Measurements from ENCODE around the gene LILRA5.
"Not testable (repeated sequence)": the region's sequence is repeated elsewhere in the genome, so short reads cannot be mapped to it uniquely, and the experiment has no call there.

The LILRA5 gene

DNA sequence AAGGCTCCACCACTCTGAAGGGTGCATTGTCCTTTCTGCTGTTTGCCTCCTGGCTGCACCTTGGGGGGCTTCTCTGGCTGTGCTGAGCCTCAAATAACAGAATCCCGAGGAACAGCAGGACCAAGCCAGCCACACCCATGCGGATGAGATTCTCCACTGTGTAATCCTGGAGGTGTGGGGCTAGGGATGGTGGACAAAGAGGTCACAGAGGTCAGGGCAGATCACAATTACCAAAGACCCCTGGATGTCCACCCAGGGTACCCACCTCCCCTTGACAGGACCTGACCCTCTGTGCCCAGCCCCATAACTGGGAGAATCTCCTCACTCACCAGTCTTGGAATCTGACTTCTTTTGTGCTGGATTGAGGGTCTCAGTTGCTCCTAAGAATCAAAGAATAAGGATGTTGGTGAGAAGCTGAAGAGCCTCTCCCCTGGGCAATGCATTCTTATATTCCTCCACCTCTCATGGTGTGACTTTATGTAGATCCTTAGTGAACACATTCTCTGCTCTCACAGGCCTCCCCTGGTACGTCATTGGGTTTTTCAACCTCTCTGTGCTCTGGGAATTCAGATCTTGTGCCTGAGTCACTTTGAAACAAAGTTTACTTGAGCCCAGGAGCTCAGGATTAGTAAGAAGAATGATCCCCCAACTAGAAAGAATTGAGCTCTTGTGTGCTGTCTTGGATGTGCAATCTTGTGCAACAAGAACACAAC is 20.8 kb upstream of the LILRA5 start:
- no peak for DNase-seq (ENCODE audit: low read depth in 2 of 2)

DNA sequence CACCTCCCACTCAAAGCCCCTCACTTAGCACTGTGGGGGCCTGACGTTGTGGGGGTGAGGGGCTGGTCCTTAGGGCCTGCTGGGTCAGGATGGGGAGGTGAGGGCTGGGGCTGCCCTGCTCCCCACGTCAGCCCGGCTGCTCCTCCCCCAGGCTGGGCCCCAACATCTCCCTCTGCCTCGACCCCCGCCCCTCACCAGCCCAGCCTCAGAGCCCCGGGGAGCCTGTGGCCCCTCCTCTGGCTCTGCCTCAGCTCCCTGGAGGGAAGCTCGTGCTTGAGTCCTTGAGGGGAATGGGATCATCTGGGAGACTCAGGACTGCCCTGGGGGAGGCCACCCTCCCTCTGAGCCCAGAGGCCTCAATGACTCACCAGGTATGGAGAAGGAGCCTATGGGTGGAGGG is 19.2 kb upstream of the LILRA5 start:
- no peak for DNase-seq (ENCODE audit: low read depth in 2 of 2)

DNA sequence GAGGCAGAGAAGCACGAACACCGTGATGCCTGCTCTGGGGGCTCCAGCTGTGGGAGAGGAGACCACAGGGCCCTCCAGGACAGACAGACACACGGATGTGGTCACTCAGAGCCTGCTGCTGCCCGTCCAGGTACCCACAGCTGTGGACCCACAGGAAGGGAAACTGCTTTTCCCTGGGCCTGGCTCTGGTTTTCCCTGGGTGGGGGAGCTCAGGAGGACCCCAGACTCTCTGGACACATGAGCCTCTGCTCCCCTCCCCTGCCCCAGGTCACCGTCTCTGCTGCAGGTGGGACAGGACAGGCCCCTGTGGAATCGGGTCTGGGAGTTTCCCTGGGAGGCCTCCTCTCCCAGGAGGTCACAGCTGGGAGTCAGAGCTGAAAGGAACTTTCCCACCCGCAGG is 18.7 kb upstream of the LILRA5 start:
- no peak for DNase-seq (ENCODE audit: low read depth in 2 of 2)

DNA sequence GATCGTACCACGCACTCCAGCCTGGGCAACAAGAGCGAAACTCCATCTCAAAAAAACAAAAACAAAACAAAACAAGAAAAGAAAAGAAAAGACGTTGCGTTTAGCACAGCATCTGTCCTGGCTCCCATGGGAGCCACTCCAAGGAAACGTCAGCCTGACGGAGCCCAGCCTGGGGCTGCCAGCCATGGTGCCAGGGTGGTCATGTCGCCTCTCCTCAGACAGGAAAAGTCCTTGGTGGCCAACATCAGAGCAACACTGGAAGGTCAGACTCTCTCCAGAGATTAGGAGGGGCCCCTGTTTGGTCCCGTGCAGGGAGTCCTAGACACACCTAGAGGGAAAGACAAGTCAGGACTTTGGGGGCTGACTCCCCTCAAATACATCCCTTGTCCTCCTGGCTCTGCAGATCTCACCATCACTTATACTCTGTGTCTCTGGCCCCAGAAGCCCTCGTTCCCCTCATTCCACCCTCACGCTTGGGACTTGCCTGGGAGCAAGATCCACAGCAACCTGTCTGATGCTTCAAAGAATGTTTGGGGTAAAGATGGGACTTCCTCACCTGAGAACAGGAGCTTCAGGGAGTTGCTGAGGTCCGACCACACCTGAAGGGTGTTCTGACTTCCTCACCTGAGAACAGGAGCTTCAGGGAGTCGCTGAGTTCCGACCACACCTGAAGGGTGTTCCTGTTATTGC is 16.7 kb upstream of the LILRA5 start:
- DNase-seq (ENCODE audit: low read depth in 2 of 2) = no peak

DNA sequence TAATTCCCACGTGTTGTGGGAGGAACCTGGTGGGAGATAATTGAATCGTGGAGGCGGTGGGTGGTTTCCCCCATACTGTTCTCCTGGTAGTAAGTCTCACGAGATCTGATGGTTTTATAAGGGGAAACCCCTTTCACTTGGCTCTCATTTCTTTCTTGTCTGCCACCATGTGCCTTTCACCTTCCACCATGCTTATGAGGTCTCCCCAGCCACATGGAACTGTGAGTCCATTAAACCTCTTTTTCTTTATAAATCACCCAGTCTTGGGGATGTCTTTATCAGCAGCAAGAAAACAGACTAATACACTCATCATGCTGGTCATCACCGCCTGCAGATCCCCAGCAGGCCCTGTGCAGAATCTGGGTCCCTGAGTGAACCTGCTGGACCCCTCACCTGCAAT is 15.8 kb upstream of the LILRA5 start:
- not testable (repeated sequence) for DNase-seq (ENCODE audit: low read depth in 2 of 2)

DNA sequence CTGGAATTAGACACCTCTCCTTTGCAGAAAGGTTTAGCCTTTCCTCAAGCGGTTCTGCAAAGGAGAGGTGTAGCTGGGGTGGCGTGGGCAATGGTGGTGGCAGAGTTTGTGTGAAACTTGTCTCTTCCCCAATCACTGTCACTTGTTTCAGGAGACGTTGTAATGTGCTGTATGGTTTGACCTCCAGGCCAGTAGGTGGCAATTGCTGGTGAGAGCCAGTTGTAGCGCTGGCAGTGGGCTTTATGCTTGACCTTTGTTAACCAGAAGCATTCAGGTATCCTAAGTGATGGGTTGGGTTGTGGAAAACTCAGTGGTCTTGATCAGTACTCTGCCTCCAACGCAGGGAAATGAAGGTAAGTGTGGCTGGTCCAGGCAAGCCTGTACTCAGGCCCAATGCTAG is 12.7 kb upstream of the LILRA5 start:
- no peak for DNase-seq (ENCODE audit: low read depth in 2 of 2)

DNA sequence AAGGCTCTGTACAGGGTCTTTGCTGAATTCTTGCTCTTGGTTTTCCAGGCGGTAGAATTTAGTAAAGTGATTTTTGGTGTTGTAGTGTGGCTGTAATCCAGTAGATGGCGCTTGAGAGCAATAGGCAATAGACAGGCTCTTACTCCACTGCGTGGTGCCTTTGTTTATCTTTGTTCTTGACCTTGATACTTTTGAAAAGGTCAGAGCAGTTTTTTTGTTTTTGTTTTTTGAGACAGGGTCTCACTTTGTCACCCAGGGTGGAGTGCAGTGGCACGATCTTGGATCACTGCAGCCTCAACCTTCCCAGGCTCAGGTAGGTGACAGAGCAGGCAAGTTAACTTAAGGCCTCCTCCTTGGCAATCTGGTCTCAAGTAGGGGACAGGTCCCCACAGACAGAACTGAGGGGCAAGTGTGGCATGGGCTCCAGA is 12.2 kb upstream of the LILRA5 start:
- DNase-seq (ENCODE audit: low read depth in 2 of 2) = peak in 1 of 2 donors; percentile 19

DNA sequence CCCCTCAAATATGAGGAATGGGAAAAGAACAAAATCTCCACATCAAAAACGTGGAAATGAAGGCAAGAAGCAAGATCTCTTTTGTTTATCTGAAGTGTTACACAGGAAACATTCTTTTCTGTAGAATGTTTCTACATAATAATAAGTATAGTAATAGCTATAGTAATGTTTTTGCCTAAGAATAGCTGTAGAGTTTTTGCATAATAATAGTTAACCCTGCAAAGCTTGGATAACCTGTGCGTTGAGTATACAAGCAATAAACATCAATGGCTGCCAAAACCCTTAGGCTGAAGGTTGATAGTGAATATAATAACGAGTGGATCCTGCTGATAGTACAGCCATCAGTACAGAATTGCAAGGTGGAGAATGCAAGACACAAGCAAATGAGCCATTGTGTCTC is 11.1 kb upstream of the LILRA5 start:
- no peak for DNase-seq (ENCODE audit: low read depth in 2 of 2)

DNA sequence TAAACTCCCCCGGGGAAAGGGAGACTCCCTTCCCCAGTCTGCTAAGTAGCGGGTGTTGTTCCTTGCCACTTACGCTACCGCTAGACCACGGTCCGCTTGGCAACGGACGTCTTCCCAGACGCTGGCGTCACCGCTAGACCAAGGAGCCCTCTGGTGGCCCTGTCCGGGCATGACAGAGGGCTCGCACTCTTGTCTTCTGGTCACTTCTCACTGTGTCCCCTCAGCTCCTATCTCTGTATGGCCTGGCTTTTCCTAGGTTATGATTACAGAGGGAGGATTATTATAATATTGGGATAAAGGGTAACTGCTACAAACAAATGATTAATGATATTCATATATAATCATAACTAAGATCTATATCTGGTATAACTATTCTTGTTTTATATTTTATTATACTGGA is 10.0 kb upstream of the LILRA5 start:
- DNase-seq (ENCODE audit: low read depth in 2 of 2) = not testable (repeated sequence)

DNA sequence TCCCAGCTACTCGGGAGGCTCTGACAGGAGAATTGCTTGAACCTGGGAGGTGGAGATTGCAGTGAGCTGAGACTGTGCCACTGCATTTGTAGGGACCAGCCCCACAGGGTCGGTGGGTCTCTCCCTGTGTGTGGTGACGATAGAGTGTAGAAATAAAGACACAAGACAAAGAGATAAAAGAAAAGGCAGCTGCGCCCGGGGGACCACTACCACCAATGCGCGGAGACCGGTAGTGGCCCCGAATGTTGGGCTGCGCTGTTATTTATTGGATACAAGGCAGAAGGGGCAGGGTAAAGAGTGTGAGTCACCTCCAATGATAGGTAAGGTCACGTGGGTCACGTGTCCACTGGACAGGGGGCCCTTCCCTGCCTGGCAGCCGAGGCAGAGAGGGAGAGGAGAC is 9.3 kb upstream of the LILRA5 start:
- DNase-seq (ENCODE audit: low read depth in 2 of 2) = not testable (repeated sequence)

DNA sequence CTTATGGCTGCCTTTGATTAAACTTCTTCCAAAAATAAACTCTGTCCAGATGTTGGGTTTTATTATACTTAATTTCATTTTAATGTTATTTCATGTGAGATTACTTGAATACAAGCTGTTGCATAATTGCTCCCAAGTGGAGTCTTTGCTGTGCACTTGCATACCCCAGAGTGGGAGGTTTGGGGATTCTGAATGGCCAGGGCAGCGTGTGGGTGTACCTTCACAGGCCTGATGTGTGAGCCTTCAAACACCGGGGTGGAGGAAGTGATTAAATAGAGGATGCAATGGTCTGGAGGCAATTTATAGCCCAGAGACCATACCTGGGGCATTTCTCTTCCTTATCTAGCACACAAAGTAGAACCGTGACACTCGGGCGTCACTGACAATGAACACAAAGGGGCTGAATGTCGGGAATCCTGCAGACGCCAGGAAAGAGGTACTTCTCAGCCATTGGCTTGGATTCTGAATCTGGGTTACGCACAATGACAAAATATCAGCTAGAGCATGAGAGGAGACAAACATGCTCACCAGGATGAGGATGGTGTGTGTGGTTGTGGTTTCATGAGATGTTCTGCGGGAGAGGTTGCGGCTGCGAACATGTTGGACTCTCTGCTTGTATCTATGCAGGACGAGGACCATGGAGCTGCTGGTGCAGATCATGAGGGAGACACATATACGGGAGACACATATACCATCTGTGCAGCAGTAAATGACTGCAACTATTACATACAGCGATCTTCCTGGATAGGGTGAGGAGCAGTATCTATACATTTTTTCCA is 7.1 kb upstream of the LILRA5 start:
- DNase-seq (ENCODE audit: low read depth in 2 of 2) = no peak

DNA sequence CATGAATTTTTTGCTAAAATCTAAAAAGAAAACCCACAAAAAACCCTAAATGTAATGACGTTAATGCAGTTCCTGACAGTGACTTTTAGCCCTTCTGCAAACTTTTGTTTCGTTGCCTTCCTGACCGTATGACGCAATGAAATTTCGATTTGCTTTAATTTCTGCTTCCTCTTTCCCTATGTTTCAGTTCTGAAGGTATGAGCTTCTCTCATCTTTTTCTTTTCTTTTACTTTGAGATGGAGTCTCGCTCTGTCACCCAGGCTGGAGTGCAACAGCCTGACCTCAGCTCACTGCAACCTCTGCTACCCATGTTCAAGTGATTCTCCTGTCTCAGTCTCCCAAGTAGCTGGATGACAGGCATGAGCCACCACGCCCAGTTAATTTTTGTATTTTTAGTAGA is 6.1 kb upstream of the LILRA5 start:
- no peak for DNase-seq (ENCODE audit: low read depth in 2 of 2)

DNA sequence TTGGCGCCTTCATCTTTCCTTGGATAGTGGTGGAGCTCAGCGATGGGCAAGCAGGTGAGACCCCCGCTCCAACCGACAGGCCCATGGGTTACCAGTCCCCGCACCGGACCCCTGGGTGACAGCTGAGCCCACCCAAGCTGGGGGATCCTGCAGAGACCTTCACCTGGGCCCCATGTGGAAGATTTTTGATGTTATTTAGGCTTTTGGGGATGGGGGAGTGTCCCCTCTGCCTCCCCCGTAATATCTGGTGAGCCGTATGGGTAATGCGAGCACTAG is 4.9 kb upstream of the LILRA5 start:
- no peak for DNase-seq (ENCODE audit: low read depth in 2 of 2)

DNA sequence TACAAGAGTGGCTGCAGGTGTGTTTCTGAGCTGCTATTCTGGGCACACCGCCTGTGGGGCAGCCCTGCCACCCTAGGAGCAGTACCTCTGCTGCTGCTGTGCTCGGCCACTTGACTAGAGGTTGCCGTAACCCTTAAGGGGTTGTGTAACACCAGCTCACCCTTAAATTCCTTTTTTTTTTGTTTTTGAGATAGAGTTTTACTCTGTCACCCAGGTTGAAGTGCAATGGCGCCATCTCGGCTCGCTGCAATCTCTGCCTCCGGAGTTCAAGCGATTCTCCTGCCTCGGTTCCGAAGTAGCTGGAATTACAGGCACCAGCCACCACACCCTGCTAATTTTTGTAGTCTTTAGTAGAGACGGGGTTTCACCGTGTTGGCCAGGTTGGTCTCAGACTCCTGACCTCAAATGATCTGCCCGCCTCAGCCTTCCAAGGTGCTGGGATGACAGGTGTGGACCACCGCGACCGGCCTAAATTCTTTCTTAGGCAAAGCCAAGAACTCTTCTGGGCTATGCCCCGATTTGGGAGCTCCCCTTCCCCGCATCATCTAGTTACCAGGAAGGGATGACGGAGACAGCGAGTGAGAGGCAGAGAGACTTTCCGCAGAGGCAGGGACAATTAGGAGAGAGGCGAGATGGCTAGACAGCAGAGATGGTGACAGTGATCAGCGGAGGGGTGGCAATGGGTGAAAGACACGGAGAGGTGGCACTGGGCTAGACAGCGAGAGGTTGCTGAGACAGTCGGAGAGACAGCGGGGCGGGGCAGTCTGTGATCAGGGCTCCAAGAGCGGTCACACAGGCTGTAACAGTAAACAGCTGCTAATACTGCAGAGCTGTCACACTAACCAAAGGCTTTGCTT is 4.4 kb upstream of the LILRA5 start:
- DNase-seq (ENCODE audit: low read depth in 2 of 2) = no peak

DNA sequence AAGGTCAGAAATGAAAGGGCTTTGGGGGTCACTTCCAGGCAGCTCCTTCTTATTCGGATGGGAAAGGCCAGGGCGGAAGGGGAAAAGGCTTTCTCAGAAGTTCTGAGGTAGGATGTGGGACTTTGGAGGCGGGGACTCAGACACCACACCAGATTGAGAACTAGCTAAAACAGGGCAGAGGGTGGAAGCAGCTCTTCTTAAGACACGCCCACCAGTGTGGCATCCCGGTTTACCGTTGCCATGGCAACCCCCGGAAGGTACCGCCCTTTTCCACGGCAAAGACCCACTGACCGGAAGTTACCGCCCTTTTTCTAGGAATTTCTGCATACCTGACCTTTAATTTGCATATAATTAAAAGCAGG is 3.8 kb upstream of the LILRA5 start:
- no peak for DNase-seq (ENCODE audit: low read depth in 2 of 2)

DNA sequence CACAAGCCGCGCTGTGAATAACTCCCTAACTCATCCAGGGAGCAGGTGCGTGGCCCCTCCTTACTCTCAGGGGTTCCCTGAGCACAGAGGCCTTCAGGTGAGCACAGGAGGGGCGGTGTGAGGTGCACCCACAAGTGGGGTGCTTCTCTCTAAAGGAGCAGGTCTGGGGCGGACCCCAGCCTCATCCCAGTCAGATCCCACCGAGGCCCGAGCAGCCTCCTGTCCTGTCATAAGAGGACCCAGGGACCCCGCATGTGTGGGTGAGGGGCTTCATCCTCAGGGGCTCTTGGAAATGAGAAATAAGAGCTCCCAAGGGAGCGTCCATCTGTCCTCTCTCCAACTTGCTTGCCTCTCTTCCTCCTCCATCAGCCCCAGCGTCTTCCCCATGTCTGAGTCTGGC is 3.0 kb upstream of the LILRA5 start:
- no peak for DNase-seq (ENCODE audit: low read depth in 2 of 2)

DNA sequence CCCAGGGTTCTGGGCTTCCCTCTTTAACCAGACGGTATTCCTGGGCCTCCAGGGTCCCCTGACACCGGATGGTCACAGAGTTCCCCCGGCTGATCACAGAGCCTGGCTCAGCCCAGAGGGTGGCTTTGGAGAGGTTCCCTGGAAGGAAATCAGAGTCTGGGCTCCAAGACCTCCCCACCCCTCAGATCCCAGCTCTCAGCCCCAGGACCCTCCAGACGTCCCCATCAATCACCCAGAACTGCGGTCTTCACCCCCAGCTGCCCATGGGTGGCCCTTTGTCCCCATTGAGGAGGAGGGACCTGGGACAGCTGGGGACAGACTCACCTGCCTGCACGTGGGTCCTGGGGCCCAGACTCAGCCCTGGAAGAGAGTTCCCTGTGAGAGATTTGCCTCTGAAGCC is 955 bp downstream of the LILRA5 start:
- DNase-seq (ENCODE audit: low read depth in 2 of 2) = no peak

DNA sequence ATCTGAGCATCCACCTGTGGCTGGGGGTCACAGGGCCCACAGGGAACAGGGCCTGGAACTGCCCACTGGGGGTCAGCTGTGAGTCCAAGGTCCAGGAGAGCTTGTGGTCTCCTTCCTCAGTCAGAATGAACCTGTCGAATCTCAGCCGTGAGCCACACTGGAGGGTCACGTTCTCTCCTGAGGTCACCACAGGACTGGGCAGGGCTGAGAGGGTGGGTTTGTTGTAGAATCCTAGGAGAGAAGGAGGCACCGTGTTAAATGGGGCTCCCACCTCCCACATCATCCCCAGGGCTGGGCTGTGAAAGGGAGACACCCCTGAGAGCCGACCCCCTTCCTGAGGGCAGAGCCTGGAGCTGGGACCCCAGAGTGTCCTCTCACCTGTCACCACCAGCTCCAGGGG is 1.5 kb downstream of the LILRA5 start:
- no peak for DNase-seq (ENCODE audit: low read depth in 2 of 2)

DNA sequence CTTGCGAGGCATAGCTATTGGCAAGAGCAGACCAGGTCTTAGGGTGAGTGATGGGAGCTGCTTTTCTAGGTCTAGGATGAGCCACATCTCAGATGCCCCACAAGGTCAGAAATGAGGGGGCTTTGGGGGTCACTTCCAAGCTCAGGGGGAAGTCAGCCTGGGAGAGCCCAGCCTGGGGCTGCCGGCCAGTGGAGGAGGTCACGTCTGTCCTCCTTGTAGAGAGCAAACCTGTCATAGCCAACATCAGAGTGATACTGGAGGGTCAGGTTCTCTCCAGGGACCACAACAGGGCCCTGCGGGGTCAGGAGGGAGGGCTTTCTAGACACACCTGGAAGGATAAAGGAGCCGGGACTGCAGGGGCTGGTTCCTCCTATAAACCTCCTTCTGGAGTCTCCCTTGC is 2.4 kb downstream of the LILRA5 start:
- DNase-seq (ENCODE audit: low read depth in 2 of 2) = no peak

DNA sequence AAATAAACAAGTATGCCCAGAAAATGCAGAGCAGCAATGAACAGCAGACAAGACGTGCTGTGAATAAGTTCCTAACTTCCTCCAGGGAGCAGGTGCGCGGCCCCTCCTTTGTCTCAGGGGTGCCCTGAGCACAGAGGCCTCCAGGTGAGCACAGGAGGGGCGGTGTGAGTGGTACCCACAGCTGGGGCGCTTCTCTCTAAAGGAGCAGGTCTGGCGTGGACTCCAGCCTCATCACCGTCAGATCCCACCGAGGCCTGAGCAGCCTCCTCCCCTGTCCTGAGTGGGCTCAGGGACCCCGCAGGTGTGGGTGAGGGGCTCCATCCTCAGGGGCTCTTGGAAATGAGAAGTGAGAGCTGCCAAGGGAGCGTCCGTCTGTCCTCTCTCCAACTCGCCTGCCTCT is 3.2 kb downstream of the LILRA5 start:
- no peak for DNase-seq (ENCODE audit: low read depth in 2 of 2)

DNA sequence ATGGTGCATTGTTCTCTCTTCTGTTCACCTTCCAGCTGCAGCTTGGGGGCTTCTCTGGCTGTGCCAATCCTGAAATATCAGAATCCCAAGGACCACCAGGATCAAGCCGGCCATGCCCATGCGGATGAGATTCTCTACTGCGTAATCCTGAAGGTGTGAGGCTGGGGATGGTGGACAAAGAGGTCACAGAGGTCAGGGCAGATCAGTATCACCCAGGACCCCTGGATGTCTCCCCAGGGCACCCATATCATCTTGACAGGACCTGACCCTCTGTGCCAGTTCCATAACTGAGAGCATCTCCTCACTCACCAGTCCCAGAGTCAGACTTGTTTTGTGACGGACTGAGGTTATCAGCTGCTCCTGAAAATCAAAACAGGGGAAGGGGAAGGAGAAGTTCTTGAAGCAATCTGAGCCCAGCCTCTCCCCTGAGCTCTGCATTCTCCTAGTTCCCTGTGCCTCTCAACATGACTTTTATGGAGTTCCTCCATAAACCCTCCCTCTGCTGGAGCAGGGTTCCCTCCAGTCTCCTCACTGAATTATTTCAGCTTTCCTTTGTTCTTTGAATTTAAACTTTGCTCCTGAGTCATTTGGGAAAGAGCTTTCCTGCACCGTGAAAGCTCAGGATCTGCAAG is 5.5 kb downstream of the LILRA5 start:
- DNase-seq (ENCODE audit: low read depth in 2 of 2) = no peak

DNA sequence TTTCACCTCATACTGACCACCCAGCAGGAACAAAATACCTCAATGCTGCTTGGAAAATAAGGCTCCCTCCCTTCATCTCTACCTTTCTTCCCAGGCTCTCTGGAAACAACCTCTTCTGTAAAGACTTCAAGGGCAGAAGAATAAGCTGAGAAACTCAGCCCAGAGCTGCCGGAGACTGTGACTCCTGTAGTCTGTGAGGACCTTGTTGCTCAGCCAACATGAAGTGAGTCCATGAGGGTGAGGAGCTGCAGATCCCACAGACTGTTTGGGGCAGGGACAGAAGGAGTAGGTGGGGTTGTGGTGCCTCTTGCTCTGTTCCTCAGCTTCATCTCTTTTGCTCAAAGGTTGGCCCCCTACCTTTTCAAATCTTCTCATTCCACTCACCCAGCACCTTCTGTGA is 7.8 kb downstream of the LILRA5 start:
- DNase-seq (ENCODE audit: low read depth in 2 of 2) = no peak

All from stimulated activated CD8-positive, alpha-beta memory T cell treated with anti-CD3 and anti-CD28 coated beads, Interleukin-7, amount 100 ng/mL, for 4 hours (primary cell).